ENCODE results near the gene IRX4.

GRCh38 chr5:1855075-1855474 is 27.6 kb downstream of the IRX4 start:
- no peak for TF ChIP-seq CTCF (IDR thresholded peaks at IDR 0.05; ENCODE audit: borderline replicate concordance, extremely low read depth, low read length, poor library complexity, severe bottlenecking)
- no peak for TF ChIP-seq EZH2 (IDR thresholded peaks at IDR 0.05; ENCODE audit: borderline replicate concordance, low read depth, low read length, severe bottlenecking)

Data from DND-41 (cell line).